SIG-M5 treated with dmso at 0.1 percent for 504 hours (cell line): ENCODE results near the gene BNIP2.

Experiments
- DNase-seq: peaks from one replicate; lab custom pipeline; 2025; ENCODE audit not compliant: unreplicated experiment; lab: John Stamatoyannopoulos, UW

BNIP2 gene

GRCh38 chr15:59688782-59689625 is at the start of gene BNIP2:
Gene BNIP2, minus strand, starts transcription at chr15:59689320. Its CDS starts 6,863 bp downstream, at chr15:59682457.
- peak; percentile 95 for DNase-seq

DNA sequence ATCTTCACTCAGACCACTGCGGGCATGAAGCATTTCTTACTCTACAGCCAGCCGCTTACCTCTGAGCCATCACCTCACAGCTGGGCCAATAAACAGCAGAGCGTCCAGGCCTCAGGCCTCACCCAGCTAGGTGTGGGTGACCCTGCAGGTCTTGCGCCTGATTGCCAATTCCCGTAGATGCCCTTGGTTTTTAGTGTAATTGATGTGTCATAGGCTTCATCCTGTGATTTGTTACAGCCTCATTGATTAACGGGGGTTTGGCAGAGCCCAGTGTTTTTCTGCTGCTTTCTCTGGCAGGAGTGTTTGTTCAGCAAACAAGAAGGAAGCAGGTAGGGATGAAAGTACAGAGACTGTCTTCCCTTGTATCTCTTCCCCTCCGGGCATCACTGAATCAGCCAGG is 49.6 kb upstream of the BNIP2 start:
- DNase-seq: no peak

GRCh38 chr15:59736181-59736580 is 47.1 kb upstream of the BNIP2 start:
- no peak for DNase-seq

DNA sequence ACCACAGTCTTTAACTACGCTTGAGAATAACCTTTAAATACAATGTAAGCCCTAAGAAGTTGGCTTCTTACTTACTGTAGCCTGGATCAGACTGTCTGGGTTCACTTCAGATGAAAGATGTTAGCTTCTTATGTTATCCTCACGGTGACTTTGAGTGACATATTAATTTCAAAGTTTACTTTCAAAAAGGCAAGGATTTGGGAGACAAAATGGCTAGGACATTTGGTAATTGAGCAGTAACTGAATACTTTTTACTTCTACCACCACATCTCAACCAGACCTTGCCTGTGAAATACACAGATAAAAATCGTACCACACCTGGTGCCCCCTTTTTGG is 36.0 kb upstream of the BNIP2 start:
- DNase-seq: no peak

- no peak for DNase-seq
Observed at GRCh38 chr15:59723687-59724346, 34.7 kb upstream of the BNIP2 start.

- DNase-seq: no peak
Observed at GRCh38 chr15:59722476-59722875, 33.4 kb upstream of the BNIP2 start.

DNA sequence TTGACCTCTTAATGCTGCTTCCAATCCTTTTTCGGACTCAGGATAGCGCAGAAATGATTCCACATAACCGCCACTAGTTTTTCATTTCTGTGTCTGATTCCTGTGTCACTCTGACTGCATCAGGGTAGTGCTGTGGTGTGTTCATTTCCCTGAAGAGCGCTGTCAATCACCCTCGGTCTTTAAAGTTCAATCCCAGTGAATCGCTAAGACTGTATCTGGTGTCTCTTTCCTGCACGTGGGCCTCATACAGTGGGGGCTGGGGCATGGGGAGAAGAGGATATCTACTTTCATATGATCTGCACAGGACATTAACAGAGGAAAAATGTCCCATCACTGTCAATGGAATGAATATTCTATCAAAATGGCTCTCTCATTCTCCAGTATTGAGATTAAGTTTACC is 32.9 kb upstream of the BNIP2 start:
- DNase-seq: no peak

- no peak for DNase-seq
Observed at GRCh38 chr15:59721411-59721810, 32.3 kb upstream of the BNIP2 start.

DNA sequence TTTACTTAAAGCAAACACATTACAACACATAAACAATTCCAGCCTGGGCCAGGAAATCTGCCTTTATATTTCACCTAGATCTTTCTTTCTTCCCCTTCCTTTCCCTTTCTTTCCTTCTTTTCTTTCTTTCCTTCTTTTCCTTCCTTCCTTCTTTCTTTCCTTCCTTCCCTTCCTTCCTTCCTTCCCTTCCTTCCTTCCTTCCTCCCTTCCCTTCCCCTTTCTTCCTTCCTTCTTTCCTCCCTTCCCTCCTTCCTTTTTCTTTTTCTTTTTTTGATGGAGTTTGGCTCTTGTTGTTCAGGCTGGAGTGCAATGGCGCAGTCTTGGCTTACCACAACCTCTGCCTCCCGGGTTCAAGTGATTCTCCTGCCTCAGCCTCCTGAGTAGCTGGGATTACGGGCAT is 24.1 kb upstream of the BNIP2 start:
- DNase-seq: no peak

DNA sequence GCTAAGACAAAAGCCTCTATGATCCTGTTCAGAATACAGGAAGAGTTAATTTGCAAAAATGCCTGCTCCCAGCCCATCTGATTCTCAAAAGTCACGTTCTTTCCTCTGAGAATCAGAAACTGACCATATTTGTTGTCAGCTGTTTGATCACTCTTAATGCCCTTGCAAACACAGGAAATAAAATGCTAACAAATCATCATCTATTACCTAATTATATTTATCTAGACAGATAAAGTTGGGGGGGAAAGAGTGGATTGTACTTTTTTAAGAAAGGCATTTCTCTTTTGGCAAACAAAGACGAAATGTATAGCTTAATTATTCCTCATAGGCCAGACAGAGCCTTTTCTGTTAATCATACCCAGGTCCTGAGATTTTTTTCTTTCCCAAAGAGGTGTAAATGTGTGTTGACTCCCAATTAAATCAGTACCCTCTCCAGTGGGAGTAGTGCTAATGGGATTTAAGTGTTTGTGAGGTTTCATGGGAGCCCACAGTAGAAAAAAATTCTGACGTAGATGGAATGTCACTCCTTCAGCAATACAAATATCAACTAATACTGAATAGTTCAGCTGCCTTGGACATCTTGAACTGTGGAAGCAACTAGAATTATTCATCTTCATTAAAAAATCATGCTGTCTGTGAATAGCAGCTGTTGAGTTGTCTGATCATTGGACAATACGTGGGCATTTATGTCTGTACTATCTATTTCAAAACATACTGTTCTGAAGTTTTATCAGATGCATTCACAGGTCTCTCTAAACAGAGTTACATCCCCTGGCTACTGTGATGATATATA is 22.5 kb upstream of the BNIP2 start:
- no peak for DNase-seq

GRCh38 chr15:59707619-59708018 is 18.5 kb upstream of the BNIP2 start:
- DNase-seq: no peak

- DNase-seq: no peak
Observed at GRCh38 chr15:59703979-59704796, 15.1 kb upstream of the BNIP2 start.

- DNase-seq: no peak
Observed at GRCh38 chr15:59702351-59702750, 13.2 kb upstream of the BNIP2 start.

GRCh38 chr15:59701880-59702279 is 12.8 kb upstream of the BNIP2 start:
- no peak for DNase-seq

GRCh38 chr15:59699810-59700431 is 10.8 kb upstream of the BNIP2 start:
- no peak for DNase-seq

DNA sequence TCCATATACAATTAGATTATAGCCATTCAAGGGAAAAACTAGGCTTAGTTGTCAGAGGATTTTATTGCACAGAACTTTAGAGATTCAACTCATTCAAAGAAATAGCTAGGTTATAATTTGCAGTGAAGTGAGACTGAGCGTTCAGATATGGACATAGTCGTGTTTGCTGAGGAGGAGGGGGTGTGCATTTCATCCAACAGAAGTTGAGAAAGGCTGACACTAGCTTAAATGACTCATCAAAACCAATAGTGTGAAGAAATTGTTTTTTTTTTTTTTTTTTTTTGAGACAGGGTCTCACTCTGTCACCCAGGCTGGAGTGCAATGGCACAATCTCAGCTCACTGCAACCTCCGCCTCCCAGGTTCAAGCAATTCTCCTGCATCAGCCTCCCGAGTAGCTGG is 8.9 kb upstream of the BNIP2 start:
- peak; percentile 39 for DNase-seq

GRCh38 chr15:59696332-59696731 is 7.2 kb upstream of the BNIP2 start:
- no peak for DNase-seq

- no peak for DNase-seq
Observed at GRCh38 chr15:59694779-59695178, 5.7 kb upstream of the BNIP2 start.

- peak; percentile 32 for DNase-seq
Observed at GRCh38 chr15:59691194-59691805, 2.2 kb upstream of the BNIP2 start.

- DNase-seq: peak; percentile 55
Observed at GRCh38 chr15:59689626-59690236, 611 bp upstream of the BNIP2 start.
